Measurements from ENCODE around the gene ATP8B1. TPM values are rescaled to one million over a fixed set of nuclear protein-coding genes. Genes with fewer than 3 reads are reported as not detected.

Gene ATP8B1
- total and polyA plus RNA-seq, 2 experiments from 2014 or later: 15.8 to 43.9 TPM

DNA sequence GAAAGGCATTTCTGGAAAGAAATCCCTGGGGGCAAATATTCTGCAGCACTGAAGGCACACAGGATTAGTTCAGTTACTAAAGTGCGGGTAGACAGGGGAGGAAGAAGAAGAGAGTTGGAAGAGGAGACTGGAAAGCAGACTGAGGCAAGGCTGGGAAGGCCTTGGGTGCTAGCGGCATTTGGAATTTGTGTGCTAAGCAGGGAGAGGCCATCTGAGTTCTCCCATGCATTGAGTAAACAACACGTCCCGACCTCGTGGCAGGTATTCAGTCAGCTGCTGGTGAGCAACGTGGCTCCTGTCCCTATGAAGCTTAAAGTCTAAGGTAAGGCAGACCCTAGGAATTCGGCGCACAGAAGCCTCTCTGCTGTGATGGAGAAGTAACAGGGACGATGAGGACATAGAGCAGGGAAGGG lies 30.7 kb downstream of the ATP8B1 start:
- Histone ChIP-seq H3K27me3 (replicated peaks; ENCODE audit: insufficient read depth) (no peaks in the 10 kb centered on the region), H3K79me2 (ENCODE audit: insufficient read depth) (peaks cover 97% of the 10 kb centered on the region), H4K20me1 (ENCODE audit: insufficient read depth) (no peaks in the 10 kb centered on the region), H3F3A (ENCODE audit: insufficient read depth) (peaks cover 30% of the 10 kb centered on the region), H2AFZ (no peak overlapping the region), H3K36me3 (ENCODE audit: low read depth) (no peaks in the 10 kb centered on the region), H3K9me3 (ENCODE audit: low read depth) (no peaks in the 10 kb centered on the region), H3K9me2 (ENCODE audit: insufficient read depth) (no peaks in the 10 kb centered on the region), H3K9ac (no peak overlapping the region), H3K4me2 (ENCODE audit: unreplicated experiment) (no peak overlapping the region), H3K4me1 (ENCODE audit: insufficient read depth) (peaks cover 47% of the 10 kb centered on the region), H3K4me3 (no peak overlapping the region), H3K27ac (no peak overlapping the region)
- WGBS, 2 experiments (ENCODE audit: low coverage in 1 of 2, low lambda C conversion rate in 2 of 2, missing lambda C conversion rate in 2 of 2): 84 to 85% methylated on average over 9 of the region's 9 CpGs
- TF ChIP-seq EZH2 (IDR thresholded peaks at IDR 0.05; ENCODE audit: insufficient read depth, poor library complexity, severe bottlenecking) (no peak), EZH2phosphoT487 (IDR thresholded peaks at IDR 0.05; ENCODE audit: insufficient read depth, low read depth) (no peak)
- in situ Hi-C loops (cut with MboI): no loop called here
- no peak for DNase-seq

DNA sequence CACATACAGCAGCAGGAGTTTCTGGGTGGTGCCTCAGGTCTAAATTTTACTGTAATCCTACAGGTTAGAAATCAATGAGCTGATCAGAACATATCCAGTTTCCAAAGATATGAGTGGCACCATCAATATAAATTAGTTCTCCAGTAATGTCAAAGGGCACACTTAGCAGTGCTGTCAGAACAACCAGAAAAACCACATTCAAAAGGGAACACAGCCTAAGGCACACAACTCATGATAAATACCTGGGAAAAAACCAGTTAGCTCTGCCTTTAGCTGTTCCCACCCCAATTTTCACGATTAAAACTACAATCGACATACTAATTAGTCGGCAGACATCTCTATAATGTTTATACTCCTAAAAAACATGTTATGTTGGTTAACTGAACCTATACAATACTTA lies 31.5 kb downstream of the ATP8B1 start:
- no peaks in the 10 kb centered on the region for H4K20me1 ChIP-seq (ENCODE audit: insufficient read depth)
- in situ Hi-C loops (cut with MboI): no loop called here
- no peaks in the 10 kb centered on the region for H3K9me2 ChIP-seq (ENCODE audit: insufficient read depth)
- no peak overlapping the region for H3K9ac ChIP-seq
- peaks cover 97% of the 10 kb centered on the region for H3K79me2 ChIP-seq (ENCODE audit: insufficient read depth)
- no peak overlapping the region for H3K4me3 ChIP-seq
- no peak for DNase-seq
- no peak overlapping the region for H3K27ac ChIP-seq
- H3K4me2 ChIP-seq (ENCODE audit: unreplicated experiment): no peak overlapping the region
- peaks cover 44% of the 10 kb centered on the region for H3K4me1 ChIP-seq (ENCODE audit: insufficient read depth)
- 95 to 99% methylated on average over 3 of the region's 3 CpGs for WGBS, 2 experiments (ENCODE audit: low coverage in 1 of 2, low lambda C conversion rate in 2 of 2, missing lambda C conversion rate in 2 of 2)
- H2AFZ ChIP-seq: no peak overlapping the region
- H3F3A ChIP-seq (ENCODE audit: insufficient read depth): peaks cover 32% of the 10 kb centered on the region
- H3K9me3 ChIP-seq (ENCODE audit: low read depth): no peaks in the 10 kb centered on the region
- TF ChIP-seq EZH2phosphoT487 (IDR thresholded peaks at IDR 0.05; ENCODE audit: insufficient read depth, low read depth) (no peak), EZH2 (IDR thresholded peaks at IDR 0.05; ENCODE audit: insufficient read depth, poor library complexity, severe bottlenecking) (no peak)
- H3K27me3 ChIP-seq (replicated peaks; ENCODE audit: insufficient read depth): no peaks in the 10 kb centered on the region
- H3K36me3 ChIP-seq (ENCODE audit: low read depth): no peaks in the 10 kb centered on the region

DNA sequence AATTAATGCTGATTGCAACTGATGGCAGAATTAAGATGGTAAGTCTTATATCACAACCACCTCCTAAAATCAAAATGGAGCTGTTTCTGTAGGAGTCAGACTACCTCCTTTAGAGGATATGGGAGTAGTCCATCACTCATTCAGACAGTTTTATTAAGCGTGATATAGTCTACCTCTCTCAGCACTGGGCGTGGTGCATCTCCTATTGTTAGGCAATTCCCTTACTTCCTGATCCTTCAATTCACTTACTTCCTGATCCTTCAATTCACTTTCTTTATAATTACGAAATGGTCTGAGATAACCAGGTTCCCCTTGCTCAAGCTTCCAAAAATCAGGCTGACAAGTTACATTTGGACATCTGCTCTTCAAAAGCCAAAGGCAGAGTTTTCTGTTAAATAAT lies 31.9 kb downstream of the ATP8B1 start:
- H3K79me2 ChIP-seq (ENCODE audit: insufficient read depth): peaks cover 97% of the 10 kb centered on the region
- H3K4me2 ChIP-seq (ENCODE audit: unreplicated experiment): no peak overlapping the region
- H3K4me1 ChIP-seq (ENCODE audit: insufficient read depth): peaks cover 40% of the 10 kb centered on the region

DNA sequence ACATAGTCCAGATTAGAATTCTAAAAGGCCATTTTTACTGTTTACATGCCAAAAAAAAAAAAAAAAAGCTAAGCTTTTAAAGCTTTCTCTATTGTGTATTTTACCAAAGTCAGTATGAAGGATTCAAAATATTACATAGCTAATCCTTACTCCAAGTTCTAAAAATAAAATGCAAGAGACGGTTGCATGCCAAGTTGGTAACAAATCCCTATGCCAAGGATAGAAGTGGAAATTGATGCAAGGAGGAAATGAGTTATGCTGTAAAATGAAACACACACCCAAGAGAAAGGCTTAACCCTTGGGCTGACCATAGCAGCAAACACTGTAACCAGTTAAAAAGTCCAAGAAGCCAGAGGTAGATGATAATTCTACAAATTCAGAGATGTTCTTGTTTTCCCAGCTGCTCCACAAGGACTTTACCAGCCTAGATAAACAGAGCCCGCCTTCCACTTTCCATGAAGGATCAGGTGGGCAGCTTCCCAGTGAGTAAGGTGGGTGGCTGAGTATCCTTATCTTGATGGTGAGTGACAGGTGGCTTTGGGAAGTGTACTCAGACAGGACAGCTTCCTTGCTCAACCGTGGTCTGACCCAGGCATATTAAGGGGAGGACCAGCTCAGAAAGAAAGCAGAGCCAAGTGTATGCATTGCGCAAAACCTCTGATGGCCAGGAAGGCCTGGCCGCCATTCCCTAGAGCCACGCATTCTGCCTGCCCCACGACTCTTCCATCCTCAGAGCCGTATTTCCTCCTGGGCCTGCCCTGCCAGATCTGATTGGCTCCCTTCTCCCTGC lies 34.4 kb downstream of the ATP8B1 start:
- peak overlapping the region; percentile 58 for H3K4me2 ChIP-seq (ENCODE audit: unreplicated experiment)
- H3K9ac ChIP-seq: 0 out of 2 replicates have a peak overlapping the region, but pooled peaks have one; percentile 0
- H3K36me3 ChIP-seq (ENCODE audit: low read depth): peaks cover 5% of the 10 kb centered on the region; the same call in 1 of the 2 replicates
- peak; percentile 76 for DNase-seq
- H3K79me2 ChIP-seq (ENCODE audit: insufficient read depth): peaks cover 97% of the 10 kb centered on the region
- no peaks in the 10 kb centered on the region for H3K27me3 ChIP-seq (replicated peaks; ENCODE audit: insufficient read depth)
- peak overlapping the region; percentile 3; the same call in 1 of the 2 replicates for H3K4me3 ChIP-seq
- H3K9me2 ChIP-seq (ENCODE audit: insufficient read depth): no peaks in the 10 kb centered on the region
- 59 to 62% methylated on average over 8 of the region's 8 CpGs for WGBS, 2 experiments (ENCODE audit: low coverage in 1 of 2, low lambda C conversion rate in 2 of 2, missing lambda C conversion rate in 2 of 2)
- H3K27ac ChIP-seq: peak overlapping the region; percentile 46
- no peaks in the 10 kb centered on the region for H3K9me3 ChIP-seq (ENCODE audit: low read depth)
- H3F3A ChIP-seq (ENCODE audit: insufficient read depth): peaks cover 17% of the 10 kb centered on the region
- peaks cover 23% of the 10 kb centered on the region for H3K4me1 ChIP-seq (ENCODE audit: insufficient read depth)
- in situ Hi-C loops (cut with MboI): no loop called here
- no peak for TF ChIP-seq EZH2 (IDR thresholded peaks at IDR 0.05; ENCODE audit: insufficient read depth, poor library complexity, severe bottlenecking)
- TF ChIP-seq EZH2phosphoT487 (IDR thresholded peaks at IDR 0.05; ENCODE audit: insufficient read depth, low read depth): no peak
- H4K20me1 ChIP-seq (ENCODE audit: insufficient read depth): no peaks in the 10 kb centered on the region
- no peak overlapping the region for H2AFZ ChIP-seq

More for the DNA sequence above, 31.9 kb downstream of the ATP8B1 start:
- H3K9me3 ChIP-seq (ENCODE audit: low read depth): no peaks in the 10 kb centered on the region
- in situ Hi-C loops (cut with MboI): no loop called here
- no peak overlapping the region for H3K9ac ChIP-seq
- no peak overlapping the region for H3K4me3 ChIP-seq
- no peaks in the 10 kb centered on the region for H4K20me1 ChIP-seq (ENCODE audit: insufficient read depth)
- H3K9me2 ChIP-seq (ENCODE audit: insufficient read depth): no peaks in the 10 kb centered on the region
- 95 to 96% methylated on average over 3 of the region's 3 CpGs for WGBS, 2 experiments (ENCODE audit: low coverage in 1 of 2, low lambda C conversion rate in 2 of 2, missing lambda C conversion rate in 2 of 2)
- TF ChIP-seq EZH2phosphoT487 (IDR thresholded peaks at IDR 0.05; ENCODE audit: insufficient read depth, low read depth) (no peak), EZH2 (IDR thresholded peaks at IDR 0.05; ENCODE audit: insufficient read depth, poor library complexity, severe bottlenecking) (no peak)
- no peak overlapping the region for H2AFZ ChIP-seq
- H3K36me3 ChIP-seq (ENCODE audit: low read depth): no peaks in the 10 kb centered on the region
- no peaks in the 10 kb centered on the region for H3K27me3 ChIP-seq (replicated peaks; ENCODE audit: insufficient read depth)
- H3F3A ChIP-seq (ENCODE audit: insufficient read depth): peaks cover 28% of the 10 kb centered on the region
- H3K27ac ChIP-seq: no peak overlapping the region
- DNase-seq: no peak

Data from GM23248 (cell line).